ENCODE measurements around the gene GRIN2A. TPM values are rescaled to one million over a fixed set of nuclear protein-coding genes. Genes with fewer than 3 reads are reported as not detected.

The GRIN2A gene
- total RNA-seq, 1 donor from 2014 or later: not detected

DNA sequence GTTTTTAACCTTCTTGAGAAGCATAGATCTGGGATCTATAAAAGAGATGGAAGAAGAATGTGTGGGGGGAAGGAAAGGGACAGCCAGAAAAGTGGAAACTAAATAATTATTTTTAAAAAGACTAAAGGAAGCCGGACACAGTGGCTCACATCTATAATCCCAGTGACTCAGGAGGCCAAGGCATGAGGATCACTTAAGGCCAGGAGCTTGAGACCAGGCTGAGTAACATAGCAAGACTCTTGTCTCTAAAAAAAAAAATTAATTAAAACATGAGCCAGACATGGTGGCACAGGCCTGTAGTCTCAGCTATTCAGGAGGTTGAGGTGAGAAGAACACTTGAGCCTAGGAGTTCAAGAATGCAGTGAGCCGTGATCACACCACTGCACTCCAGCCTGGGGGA, 335.1 kb downstream of the GRIN2A start:
- Histone ChIP-seq H3K4me3 (ENCODE audit: low read depth, low read length) (no peak overlapping the region), H3K27me3 (ENCODE audit: control insufficient read depth, insufficient read depth, low read length) (no peaks in the 10 kb centered on the region), H3K36me3 (ENCODE audit: control insufficient read depth, insufficient read depth, low read length) (no peaks in the 10 kb centered on the region)
- DNase-seq (ENCODE audit: low read depth): no peak
- no peak for FAIRE-seq
- TF ChIP-seq, protein P1, sequence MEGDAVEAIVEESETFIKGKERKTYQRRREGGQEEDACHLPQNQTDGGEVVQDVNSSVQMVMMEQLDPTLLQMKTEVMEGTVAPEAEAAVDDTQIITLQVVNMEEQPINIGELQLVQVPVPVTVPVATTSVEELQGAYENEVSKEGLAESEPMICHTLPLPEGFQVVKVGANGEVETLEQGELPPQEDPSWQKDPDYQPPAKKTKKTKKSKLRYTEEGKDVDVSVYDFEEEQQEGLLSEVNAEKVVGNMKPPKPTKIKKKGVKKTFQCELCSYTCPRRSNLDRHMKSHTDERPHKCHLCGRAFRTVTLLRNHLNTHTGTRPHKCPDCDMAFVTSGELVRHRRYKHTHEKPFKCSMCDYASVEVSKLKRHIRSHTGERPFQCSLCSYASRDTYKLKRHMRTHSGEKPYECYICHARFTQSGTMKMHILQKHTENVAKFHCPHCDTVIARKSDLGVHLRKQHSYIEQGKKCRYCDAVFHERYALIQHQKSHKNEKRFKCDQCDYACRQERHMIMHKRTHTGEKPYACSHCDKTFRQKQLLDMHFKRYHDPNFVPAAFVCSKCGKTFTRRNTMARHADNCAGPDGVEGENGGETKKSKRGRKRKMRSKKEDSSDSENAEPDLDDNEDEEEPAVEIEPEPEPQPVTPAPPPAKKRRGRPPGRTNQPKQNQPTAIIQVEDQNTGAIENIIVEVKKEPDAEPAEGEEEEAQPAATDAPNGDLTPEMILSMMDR (IDR thresholded peaks at IDR 0.05; ENCODE audit: insufficient read depth, low read length, severe bottlenecking): no peak

DNA sequence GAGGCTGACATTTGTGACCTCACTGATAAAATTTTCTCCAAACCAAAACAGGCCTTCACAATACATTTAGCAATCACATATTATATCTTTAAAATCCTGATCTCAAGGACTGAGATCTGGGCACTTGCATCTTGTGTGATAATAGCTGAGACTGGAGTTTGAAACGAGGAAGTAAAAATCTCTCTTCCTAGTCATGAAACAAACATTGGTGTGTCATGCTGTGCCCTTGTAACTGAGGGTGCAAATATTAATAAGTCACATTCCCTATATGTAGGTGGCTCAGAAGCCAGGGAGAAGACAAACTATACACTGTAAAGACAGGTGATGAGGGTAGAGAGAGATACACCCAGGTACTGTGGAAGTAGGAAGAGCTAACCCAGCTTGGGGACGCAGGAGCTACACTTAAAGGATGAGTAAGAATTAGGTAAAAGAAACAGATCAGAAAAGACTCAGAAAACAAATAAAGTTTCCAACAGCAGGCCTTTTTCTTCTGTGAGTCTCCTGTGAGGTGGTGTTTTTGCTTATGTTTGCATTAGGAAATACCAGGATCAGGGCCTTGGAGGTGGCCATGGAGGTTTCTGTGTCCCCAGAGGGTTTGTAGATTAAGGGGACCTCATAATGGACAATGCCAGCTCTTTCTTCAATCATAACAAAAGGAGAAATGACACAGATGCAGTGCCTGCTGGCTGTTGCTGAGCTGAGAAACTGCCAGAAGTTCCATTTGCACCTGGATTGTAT, 335.7 kb downstream of the GRIN2A start:
- TF ChIP-seq, protein P1 (IDR thresholded peaks at IDR 0.05; ENCODE audit: insufficient read depth, low read length, severe bottlenecking): no peak
- no peaks in the 10 kb centered on the region for H3K36me3 ChIP-seq (ENCODE audit: control insufficient read depth, insufficient read depth, low read length)
- H3K27me3 ChIP-seq (ENCODE audit: control insufficient read depth, insufficient read depth, low read length): no peaks in the 10 kb centered on the region
- H3K4me3 ChIP-seq (ENCODE audit: low read depth, low read length): no peak overlapping the region
- FAIRE-seq (no peak), DNase-seq (ENCODE audit: low read depth) (peak; percentile 61)

DNA sequence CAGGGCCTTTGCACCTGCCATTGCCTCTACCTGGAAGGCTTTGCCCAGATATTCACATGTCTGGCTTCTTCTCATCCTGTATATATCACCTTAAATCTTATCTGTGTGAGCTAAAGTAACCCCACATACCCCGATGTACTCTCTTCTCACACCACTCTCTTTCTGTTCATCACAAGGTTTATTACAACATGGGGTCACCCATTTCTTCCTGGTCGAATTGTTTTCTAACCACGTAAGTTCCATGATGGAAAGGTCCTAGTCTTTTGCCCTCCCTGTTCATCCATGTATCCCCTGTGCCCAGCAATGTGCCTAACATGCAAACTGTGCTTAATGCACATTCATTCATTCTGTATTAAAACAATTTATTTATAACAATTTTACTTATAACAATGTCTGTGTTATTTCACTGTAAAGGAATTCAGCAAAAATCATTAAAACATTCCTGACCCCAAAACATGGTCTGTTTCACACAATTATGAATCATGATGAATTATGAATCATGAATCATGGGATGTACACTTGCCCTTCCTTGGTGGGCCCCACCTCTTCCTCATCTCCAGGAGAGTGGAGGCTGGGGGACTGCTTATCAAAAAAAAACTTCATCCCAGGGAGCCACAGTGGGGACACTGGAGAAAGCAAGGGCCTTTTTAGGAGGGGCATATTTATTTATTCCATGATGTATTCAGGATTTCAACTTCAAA, 336.4 kb downstream of the GRIN2A start:
- peak; percentile 75 for DNase-seq (ENCODE audit: low read depth)

DNA sequence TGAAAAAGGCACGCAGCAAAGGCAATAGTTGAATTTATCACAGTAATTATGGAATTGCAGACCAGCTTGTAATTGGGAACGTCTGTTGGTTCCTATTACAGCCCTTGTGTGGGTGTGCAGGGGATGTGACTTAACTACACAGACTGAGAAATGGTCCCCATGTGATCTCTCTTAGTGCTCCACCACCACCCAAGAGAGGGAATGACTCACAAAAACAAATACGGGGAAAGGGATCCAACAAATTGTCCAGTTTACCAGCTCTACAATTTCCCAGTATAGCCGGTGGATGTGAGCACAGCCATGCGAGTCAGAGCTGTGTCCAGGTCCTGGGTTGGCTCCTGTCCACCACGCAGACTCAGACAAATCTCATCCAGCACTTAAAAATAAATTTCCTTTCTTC, 337.9 kb downstream of the GRIN2A start:
- H3K4me3 ChIP-seq (ENCODE audit: low read depth, low read length): no peak overlapping the region
- no peaks in the 10 kb centered on the region for H3K36me3 ChIP-seq (ENCODE audit: control insufficient read depth, insufficient read depth, low read length)
- H3K27me3 ChIP-seq (ENCODE audit: control insufficient read depth, insufficient read depth, low read length): no peaks in the 10 kb centered on the region
- DNase-seq (ENCODE audit: low read depth) (peak; percentile 27), FAIRE-seq (peak; percentile 13)
- TF ChIP-seq, protein P1 (IDR thresholded peaks at IDR 0.05; ENCODE audit: insufficient read depth, low read length, severe bottlenecking): no peak

More for the DNA sequence above, 336.4 kb downstream of the GRIN2A start:
- TF ChIP-seq, protein P1 (IDR thresholded peaks at IDR 0.05; ENCODE audit: insufficient read depth, low read length, severe bottlenecking): no peak
- no peaks in the 10 kb centered on the region for H3K27me3 ChIP-seq (ENCODE audit: control insufficient read depth, insufficient read depth, low read length)
- H3K4me3 ChIP-seq (ENCODE audit: low read depth, low read length): no peak overlapping the region
- no peaks in the 10 kb centered on the region for H3K36me3 ChIP-seq (ENCODE audit: control insufficient read depth, insufficient read depth, low read length)
- no peak for FAIRE-seq

DNA sequence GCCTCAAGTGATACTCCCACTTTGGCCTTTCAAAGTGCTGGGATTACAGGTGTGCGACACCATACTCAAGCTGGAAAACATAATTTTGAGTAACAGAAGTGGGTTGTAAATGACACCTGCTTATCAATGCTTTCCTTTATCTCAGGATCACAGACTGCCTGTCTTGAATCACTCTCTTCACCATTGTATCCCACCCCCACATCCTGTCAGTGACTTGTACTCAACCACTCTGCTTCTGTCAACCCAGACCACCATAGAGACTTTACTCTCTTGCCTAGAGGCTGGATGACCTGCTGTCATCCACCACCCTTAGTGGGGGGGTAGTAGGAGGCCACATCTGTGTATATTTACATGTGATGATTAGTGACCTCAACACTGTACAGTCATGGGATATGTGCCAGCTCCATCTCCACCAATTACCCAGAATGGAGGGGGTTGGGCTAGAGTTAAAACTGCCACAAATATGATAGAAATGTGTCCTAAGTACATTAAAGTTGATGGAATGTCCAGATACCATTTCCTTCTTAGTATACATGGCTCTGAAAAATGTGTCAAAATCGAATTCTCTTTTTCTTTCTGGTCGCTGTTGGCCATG, 338.7 kb downstream of the GRIN2A start:
- DNase-seq (ENCODE audit: low read depth) (no peak), FAIRE-seq (no peak)
- Histone ChIP-seq H3K27me3 (ENCODE audit: control insufficient read depth, insufficient read depth, low read length) (no peaks in the 10 kb centered on the region), H3K36me3 (ENCODE audit: control insufficient read depth, insufficient read depth, low read length) (no peaks in the 10 kb centered on the region), H3K4me3 (ENCODE audit: low read depth, low read length) (no peak overlapping the region)
- TF ChIP-seq, protein P1 (IDR thresholded peaks at IDR 0.05; ENCODE audit: insufficient read depth, low read length, severe bottlenecking): no peak

All from bronchial epithelial cell (primary cell).